Ishikawa (cell line): ENCODE results near the gene RNASEH2B.
A peak's percentile ranks its signal among the peaks of the same experiment; 100 is the strongest.

Source experiments
- CEBPB ChIP-seq: IDR thresholded peaks from 2 replicates; pipeline ENCODE4 v1.6.1; 2012
- CREB1 ChIP-seq: IDR thresholded peaks from 2 replicates; pipeline ENCODE4 v1.6.1; 2012; ENCODE audit warnings: low read depth
- EGR1 ChIP-seq: IDR thresholded peaks from 2 replicates; pipeline ENCODE4 v1.6.1; 2012
- EP300 ChIP-seq: IDR thresholded peaks from 2 replicates; pipeline ENCODE4 v1.6.1; 2012; ENCODE audit warnings: borderline replicate concordance
- FOXM1 ChIP-seq: IDR thresholded peaks from 2 replicates; pipeline ENCODE4 v1.6.1; 2012; ENCODE audit warnings: low read depth, borderline replicate concordance
- NFIC ChIP-seq: IDR thresholded peaks from 2 replicates; pipeline ENCODE4 v1.6.1; 2012
- RAD21 ChIP-seq: IDR thresholded peaks from 2 replicates; pipeline ENCODE4 v1.6.1; 2012; ENCODE audit warnings: low read depth
- TAF1 ChIP-seq: IDR thresholded peaks from 2 replicates; pipeline ENCODE4 v1.6.1; 2012; ENCODE audit warnings: low read depth, mild to moderate bottlenecking
- TCF12 ChIP-seq: IDR thresholded peaks from 2 replicates; pipeline ENCODE4 v1.6.1; 2012; ENCODE audit warnings: low read depth
- TEAD4 ChIP-seq: IDR thresholded peaks from 2 replicates; pipeline ENCODE4 v1.6.1; 2012
- YY1 ChIP-seq: IDR thresholded peaks from 2 replicates; pipeline ENCODE4 v1.6.1; 2012; ENCODE audit warnings: low read depth
- ZBTB7A ChIP-seq: IDR thresholded peaks from 2 replicates; pipeline ENCODE4 v1.6.1; 2012; ENCODE audit warnings: low read depth
- TF ChIP-seq, protein P1 (sequence below): IDR thresholded peaks from 2 replicates; pipeline ENCODE4 v1.6.1; 2012; ENCODE audit warnings: low read depth, mild to moderate bottlenecking
- TF ChIP-seq, protein P2 (sequence below): IDR thresholded peaks from 2 replicates; pipeline ENCODE4 v1.6.1; 2012
- TF ChIP-seq, protein P3 (sequence below): IDR thresholded peaks from 2 replicates; pipeline ENCODE4 v1.6.1; 2012

RNASEH2B gene, protein sequence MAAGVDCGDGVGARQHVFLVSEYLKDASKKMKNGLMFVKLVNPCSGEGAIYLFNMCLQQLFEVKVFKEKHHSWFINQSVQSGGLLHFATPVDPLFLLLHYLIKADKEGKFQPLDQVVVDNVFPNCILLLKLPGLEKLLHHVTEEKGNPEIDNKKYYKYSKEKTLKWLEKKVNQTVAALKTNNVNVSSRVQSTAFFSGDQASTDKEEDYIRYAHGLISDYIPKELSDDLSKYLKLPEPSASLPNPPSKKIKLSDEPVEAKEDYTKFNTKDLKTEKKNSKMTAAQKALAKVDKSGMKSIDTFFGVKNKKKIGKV

DNA sequence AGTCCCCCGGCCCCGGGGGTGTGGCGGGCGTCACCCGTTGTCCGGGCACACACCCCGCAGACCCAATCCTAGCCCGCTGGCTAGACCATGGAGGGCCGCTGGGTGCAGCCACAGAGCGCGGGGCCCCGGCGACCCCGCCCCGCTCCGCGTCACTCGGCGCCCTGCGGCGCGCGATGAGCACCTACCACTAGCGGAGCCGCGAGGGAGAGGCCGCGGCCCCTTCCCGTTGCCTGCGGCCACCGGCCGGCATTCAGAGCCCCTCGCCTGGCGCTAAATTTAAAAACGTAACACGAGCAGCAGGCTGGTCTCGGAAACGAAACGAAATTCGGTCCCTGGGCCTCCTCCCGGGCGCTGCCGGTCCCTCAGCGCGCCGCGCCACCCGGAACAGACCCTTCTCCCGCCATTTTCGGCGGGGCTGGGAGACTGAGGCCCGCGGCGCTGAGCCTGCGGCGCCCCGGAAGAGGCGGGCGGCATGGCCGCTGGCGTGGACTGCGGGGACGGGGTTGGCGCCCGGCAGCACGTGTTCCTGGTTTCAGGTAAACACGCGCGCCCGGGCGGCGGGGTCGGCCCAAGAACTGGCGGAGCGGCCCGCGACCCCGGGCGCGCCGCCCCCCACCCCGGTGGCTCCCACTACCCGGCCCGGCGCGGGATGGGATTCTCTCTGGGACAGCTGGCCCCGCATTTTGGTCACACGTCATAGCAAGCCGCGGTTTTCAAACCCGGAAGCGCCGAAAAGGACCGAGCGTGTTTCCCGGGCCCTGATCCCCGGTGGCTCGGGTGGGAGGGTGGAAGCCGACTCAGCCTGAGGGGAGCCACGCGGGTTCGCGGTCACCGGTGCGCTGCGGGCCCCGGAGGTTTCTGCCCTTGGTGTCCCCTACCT lies at the start of gene RNASEH2B:
RNASEH2B (plus strand) TSS at position 187 of the 880 bp plus-strand sequence; CDS start at position 473, 286 bp downstream.
- TF ChIP-seq YY1 (peak; percentile 87), EGR1 (no peak), EP300 (0 out of 2 replicates have a peak, but pooled peaks have one; percentile 7), TAF1 (peak; percentile 71), CEBPB (no peak), RAD21 (no peak), TCF12 (no peak), CREB1 (peak; percentile 38; the same call in 1 of the 2 replicates), TEAD4 (no peak), FOXM1 (no peak), NFIC (no peak)
- TF ChIP-seq, protein P1, sequence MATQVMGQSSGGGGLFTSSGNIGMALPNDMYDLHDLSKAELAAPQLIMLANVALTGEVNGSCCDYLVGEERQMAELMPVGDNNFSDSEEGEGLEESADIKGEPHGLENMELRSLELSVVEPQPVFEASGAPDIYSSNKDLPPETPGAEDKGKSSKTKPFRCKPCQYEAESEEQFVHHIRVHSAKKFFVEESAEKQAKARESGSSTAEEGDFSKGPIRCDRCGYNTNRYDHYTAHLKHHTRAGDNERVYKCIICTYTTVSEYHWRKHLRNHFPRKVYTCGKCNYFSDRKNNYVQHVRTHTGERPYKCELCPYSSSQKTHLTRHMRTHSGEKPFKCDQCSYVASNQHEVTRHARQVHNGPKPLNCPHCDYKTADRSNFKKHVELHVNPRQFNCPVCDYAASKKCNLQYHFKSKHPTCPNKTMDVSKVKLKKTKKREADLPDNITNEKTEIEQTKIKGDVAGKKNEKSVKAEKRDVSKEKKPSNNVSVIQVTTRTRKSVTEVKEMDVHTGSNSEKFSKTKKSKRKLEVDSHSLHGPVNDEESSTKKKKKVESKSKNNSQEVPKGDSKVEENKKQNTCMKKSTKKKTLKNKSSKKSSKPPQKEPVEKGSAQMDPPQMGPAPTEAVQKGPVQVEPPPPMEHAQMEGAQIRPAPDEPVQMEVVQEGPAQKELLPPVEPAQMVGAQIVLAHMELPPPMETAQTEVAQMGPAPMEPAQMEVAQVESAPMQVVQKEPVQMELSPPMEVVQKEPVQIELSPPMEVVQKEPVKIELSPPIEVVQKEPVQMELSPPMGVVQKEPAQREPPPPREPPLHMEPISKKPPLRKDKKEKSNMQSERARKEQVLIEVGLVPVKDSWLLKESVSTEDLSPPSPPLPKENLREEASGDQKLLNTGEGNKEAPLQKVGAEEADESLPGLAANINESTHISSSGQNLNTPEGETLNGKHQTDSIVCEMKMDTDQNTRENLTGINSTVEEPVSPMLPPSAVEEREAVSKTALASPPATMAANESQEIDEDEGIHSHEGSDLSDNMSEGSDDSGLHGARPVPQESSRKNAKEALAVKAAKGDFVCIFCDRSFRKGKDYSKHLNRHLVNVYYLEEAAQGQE, result no peak
- TF ChIP-seq, protein P2, sequence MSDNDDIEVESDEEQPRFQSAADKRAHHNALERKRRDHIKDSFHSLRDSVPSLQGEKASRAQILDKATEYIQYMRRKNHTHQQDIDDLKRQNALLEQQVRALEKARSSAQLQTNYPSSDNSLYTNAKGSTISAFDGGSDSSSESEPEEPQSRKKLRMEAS, result peak; percentile 91
- TF ChIP-seq, protein P3, sequence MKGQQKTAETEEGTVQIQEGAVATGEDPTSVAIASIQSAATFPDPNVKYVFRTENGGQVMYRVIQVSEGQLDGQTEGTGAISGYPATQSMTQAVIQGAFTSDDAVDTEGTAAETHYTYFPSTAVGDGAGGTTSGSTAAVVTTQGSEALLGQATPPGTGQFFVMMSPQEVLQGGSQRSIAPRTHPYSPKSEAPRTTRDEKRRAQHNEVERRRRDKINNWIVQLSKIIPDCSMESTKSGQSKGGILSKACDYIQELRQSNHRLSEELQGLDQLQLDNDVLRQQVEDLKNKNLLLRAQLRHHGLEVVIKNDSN, result peak; percentile 79

DNA sequence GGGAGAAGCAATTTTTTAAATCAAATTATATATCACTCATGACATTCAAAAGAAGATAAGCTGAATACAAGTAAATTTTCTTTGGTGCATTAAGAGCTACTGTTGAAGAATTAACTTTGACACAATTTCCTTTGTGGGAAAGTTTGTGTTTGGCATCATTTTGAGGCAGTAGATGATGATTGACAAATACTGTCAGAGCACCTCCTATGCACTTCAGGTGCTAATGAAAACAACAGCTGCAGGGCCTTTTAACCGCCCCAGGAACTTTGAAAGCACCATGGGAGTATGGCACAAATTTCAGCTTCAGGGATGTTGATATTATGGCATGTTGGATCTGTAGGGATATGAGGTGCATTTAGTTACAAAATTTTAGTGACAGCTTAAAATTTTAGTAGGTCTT lies 45.1 kb upstream of the RNASEH2B start:
- no peak for TF ChIP-seq RAD21
- no peak for TF ChIP-seq EGR1
- no peak for TF ChIP-seq FOXM1
- TF ChIP-seq ZBTB7A, result no peak
- TF ChIP-seq TAF1, result no peak
- no peak for TF ChIP-seq YY1
- TF ChIP-seq, protein P3, result no peak

DNA sequence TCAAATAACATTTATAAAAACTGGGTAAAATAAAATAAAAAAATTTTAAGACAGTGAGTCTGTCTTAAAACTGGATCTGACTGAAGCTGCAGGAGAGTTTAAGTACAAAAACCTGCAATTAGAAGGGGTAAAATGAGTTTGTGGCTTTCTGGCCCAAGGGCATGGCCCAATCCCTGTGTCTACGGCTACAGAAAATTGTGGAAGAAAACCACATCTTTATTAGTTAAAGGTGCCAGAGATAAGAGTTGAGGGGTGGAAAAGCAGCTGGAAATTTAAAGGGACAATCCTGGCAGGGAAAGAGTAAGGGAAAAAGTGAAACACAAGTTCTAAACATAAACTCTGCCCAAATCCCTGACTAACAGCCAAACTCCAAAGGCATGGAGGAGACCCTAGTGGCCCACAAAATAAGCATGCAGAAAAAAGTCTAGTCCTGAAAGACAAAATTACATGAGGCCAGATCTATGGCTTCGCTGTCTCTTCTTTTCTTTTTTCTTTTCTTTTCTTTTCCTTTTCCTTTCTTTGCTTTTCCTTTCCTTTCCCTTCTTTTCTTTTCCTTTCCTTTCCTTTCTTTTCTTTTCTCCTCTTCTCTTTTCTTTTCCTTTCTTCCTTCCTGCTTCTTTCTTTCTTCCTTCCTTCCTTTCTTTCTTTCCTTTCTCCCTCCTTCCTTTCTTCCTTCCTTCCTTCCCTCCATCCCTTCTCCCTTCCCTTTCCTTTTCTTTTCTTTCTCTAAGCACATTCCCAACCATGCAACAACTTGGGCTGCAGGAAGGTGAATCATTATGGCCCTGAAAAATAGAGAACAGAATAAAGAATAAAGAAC lies 42.6 kb upstream of the RNASEH2B start:
- TF ChIP-seq EP300 (no peak), FOXM1 (no peak), YY1 (no peak), TEAD4 (no peak), NFIC (no peak), CEBPB (no peak), TCF12 (no peak), RAD21 (no peak), TAF1 (no peak)
- TF ChIP-seq, protein P1, result no peak
- TF ChIP-seq, protein P3, result no peak
- TF ChIP-seq, protein P2, result no peak

DNA sequence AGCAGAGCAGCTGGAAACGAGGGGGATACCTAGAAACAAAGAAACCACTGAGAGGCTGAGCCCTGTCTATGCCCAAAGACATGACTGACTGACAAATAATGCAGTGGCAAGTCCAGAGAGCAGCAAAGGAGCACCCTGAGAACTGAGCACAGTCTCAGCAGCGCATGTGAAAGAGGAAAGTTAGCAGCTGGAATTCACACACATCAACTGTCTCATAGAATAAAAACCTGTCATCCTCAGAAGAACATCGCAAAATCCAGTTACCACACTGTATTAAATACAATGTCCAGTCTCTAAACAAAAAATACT lies 42.0 kb upstream of the RNASEH2B start:
- no peak for TF ChIP-seq TEAD4
- no peak for TF ChIP-seq RAD21
- no peak for TF ChIP-seq TCF12
- no peak for TF ChIP-seq CEBPB
- no peak for TF ChIP-seq CREB1
- no peak for TF ChIP-seq FOXM1
- no peak for TF ChIP-seq NFIC
- TF ChIP-seq, protein P2, result no peak
- TF ChIP-seq, protein P1, result no peak
- TF ChIP-seq EGR1, result no peak
- TF ChIP-seq YY1, result no peak
- TF ChIP-seq, protein P3, result no peak
- no peak for TF ChIP-seq EP300
- TF ChIP-seq TAF1, result no peak
- TF ChIP-seq ZBTB7A, result no peak
